DND-41 (cell line): ENCODE measurements around the gene PRXL2A.

Experiments used
- CTCF ChIP-seq: IDR thresholded peaks from 2 replicates; pipeline ENCODE4 v1.5.1; 2012; ENCODE audit warnings: borderline replicate concordance, low read length, moderate library complexity, mild to moderate bottlenecking; ENCODE audit not compliant: poor library complexity, severe bottlenecking; ENCODE audit errors: extremely low read depth
- EZH2 ChIP-seq: IDR thresholded peaks from 3 replicates; pipeline ENCODE4 v1.6.1; 2012; ENCODE audit warnings: borderline replicate concordance, low read depth, mild to moderate bottlenecking, moderate library complexity, low read length, inconsistent platforms; ENCODE audit not compliant: severe bottlenecking

DNA sequence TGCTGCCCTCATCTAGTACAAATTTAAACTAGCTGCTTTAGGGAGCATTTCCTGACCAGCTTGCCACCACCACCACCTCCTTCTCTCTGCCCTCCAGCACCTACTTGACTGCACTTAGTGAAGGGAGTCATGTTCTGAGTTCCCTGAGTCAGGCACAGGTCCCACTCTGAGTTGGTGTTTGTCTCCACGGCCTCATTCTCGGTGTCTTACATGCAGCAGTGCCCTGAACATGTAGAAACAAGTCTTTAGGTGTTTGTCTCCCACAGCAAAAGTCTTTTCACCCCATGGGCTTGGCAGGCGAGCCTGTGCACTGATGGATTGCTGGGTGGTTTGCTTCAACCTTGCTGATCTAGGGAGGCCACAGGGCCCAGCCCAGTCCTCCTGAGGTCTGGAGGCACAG, 62.6 kb downstream of the PRXL2A start:
- TF ChIP-seq CTCF (no peak), EZH2 (no peak)
